ENCODE results near the gene SLC8A3. TPM values are rescaled to one million over a fixed set of nuclear protein-coding genes. Genes with fewer than 3 reads are reported as not detected.

The SLC8A3 gene
- total RNA-seq, 1 donor from 2014 or later, result 0.49 TPM

DNA sequence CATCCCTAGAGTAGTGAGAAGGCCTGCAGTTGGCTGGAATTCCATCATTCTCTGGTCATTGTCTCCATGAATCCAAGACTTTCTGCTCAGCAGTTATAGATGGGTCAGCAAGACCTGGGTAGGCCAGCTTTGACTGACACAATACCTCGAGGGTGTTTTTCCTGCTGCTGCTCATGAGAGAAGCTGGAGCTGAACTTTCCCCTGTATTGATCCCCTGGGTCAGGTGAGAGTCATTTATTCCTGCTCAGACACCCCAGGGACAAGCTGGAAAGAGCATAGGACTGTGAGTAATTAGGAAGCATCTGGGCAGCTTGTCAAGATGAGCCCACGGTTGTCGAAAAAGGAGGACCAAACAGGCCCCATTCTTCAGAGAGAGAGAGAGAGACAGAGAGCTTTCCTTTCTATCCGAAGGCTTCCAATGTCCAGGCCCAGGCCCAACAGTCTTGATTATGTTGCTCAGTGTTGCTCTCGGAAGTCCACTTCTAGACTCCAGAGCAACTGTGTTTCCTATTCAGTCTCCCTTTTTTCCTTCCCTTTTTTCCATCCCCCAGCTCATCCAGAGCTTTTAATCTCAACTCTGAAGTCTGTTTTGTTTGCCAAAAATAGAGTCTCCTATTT lies 131.1 kb downstream of the SLC8A3 start:
- no peaks in the 10 kb centered on the region for H3K36me3 ChIP-seq
- H3K27me3 ChIP-seq, result no peaks in the 10 kb centered on the region
- no peaks in the 10 kb centered on the region for H3K4me1 ChIP-seq
- TF ChIP-seq, protein P1, sequence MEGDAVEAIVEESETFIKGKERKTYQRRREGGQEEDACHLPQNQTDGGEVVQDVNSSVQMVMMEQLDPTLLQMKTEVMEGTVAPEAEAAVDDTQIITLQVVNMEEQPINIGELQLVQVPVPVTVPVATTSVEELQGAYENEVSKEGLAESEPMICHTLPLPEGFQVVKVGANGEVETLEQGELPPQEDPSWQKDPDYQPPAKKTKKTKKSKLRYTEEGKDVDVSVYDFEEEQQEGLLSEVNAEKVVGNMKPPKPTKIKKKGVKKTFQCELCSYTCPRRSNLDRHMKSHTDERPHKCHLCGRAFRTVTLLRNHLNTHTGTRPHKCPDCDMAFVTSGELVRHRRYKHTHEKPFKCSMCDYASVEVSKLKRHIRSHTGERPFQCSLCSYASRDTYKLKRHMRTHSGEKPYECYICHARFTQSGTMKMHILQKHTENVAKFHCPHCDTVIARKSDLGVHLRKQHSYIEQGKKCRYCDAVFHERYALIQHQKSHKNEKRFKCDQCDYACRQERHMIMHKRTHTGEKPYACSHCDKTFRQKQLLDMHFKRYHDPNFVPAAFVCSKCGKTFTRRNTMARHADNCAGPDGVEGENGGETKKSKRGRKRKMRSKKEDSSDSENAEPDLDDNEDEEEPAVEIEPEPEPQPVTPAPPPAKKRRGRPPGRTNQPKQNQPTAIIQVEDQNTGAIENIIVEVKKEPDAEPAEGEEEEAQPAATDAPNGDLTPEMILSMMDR (IDR thresholded peaks at IDR 0.05), result no peak
- TF ChIP-seq POLR2AphosphoS5 (IDR thresholded peaks at IDR 0.05; ENCODE audit: insufficient read depth in 1 of 2, low read depth in 1 of 2), result no peak
- no peak for TF ChIP-seq POLR2A (IDR thresholded peaks at IDR 0.05)
- no peak overlapping the region for H3K27ac ChIP-seq
- intact Hi-C loops (cut with DNase I), result no loop called here
- H3K4me3 ChIP-seq, result no peak overlapping the region
- no peaks in the 10 kb centered on the region for H3K9me3 ChIP-seq
- DNase-seq (ENCODE audit: extremely low spot score in 2 of 2), result no peak

DNA sequence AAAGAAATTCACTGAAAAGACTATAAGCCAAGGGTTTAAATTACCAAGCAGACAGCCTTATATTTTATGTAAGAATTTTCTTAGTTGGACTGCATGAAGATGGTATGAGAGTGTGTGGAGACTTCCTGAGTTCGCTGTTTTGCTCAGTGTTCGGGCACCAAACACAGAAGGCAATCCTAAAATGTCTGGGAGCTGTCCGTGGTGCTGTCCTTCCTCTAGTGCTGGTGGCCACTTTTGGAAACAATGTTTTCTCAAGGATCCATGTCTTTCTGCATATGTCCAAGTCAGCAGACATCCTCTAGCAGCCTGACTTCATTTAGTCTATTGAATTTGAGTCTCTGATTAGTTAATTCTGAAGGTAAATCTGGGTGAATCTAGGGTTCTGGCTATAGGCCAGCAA lies 135.8 kb downstream of the SLC8A3 start:
- no peaks in the 10 kb centered on the region for H3K9me3 ChIP-seq
- no peak for DNase-seq (ENCODE audit: extremely low spot score in 2 of 2)
- intact Hi-C loops (cut with DNase I), result no loop called here
- no peak overlapping the region for H3K4me3 ChIP-seq
- H3K36me3 ChIP-seq, result no peaks in the 10 kb centered on the region
- no peak overlapping the region for H3K27ac ChIP-seq
- no peaks in the 10 kb centered on the region for H3K27me3 ChIP-seq
- TF ChIP-seq, protein P1 (IDR thresholded peaks at IDR 0.05), result no peak
- no peak for TF ChIP-seq POLR2A (IDR thresholded peaks at IDR 0.05)
- TF ChIP-seq POLR2AphosphoS5 (IDR thresholded peaks at IDR 0.05; ENCODE audit: insufficient read depth in 1 of 2, low read depth in 1 of 2), result no peak
- no peaks in the 10 kb centered on the region for H3K4me1 ChIP-seq

DNA sequence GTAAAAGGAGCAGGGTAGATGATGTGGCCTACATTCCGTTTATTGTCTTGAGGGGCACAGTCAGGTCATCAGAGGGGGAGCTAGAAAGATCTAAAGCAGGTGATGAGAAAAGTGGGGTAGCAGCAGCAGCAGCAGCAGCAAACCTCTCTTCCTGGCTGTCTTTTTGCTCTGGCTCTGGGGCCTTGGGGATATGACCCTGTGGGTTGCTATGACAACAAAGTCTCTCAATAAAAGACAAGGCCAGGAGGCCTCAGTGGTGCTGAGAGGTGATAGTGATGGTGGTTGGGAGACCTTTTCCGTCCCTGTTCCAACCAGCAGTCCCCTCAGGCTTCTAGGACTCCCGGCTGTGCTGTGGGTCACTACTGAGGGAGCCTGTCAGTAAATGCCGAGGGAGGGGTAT lies 138.6 kb downstream of the SLC8A3 start:
- Histone ChIP-seq H3K9me3 (no peaks in the 10 kb centered on the region), H3K36me3 (no peaks in the 10 kb centered on the region), H3K4me1 (no peaks in the 10 kb centered on the region), H3K27me3 (no peaks in the 10 kb centered on the region), H3K27ac (no peak overlapping the region), H3K4me3 (no peak overlapping the region)
- intact Hi-C loops (cut with DNase I), result no loop called here
- TF ChIP-seq POLR2AphosphoS5 (IDR thresholded peaks at IDR 0.05; ENCODE audit: insufficient read depth in 1 of 2, low read depth in 1 of 2), result no peak
- TF ChIP-seq, protein P1 (IDR thresholded peaks at IDR 0.05), result no peak
- TF ChIP-seq POLR2A (IDR thresholded peaks at IDR 0.05), result no peak
- no peak for DNase-seq (ENCODE audit: extremely low spot score in 2 of 2)

DNA sequence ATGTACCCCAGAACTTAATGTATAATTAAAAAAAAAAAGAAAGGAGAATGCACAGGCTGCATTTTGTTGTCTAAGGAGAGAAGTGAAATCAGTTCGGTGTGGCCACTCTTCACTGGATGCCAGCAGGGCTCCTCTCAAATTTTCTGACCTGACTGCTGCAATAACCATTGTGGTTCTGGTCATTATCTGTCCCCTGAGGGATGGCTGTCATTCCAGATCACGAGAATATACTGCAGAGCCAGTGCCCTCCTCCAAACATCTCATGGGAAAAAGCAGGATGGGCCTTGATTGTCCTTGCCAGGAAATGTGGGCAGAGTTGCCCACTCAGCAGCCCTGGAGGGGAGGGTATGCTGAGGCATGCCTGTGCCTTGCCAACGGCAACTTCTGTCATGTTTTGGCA lies 139.1 kb downstream of the SLC8A3 start:
- no peak for DNase-seq (ENCODE audit: extremely low spot score in 2 of 2)
- H3K4me1 ChIP-seq, result no peaks in the 10 kb centered on the region
- TF ChIP-seq, protein P1 (IDR thresholded peaks at IDR 0.05), result no peak
- TF ChIP-seq POLR2A (IDR thresholded peaks at IDR 0.05), result no peak
- intact Hi-C loops (cut with DNase I), result no loop called here
- no peaks in the 10 kb centered on the region for H3K27me3 ChIP-seq
- H3K27ac ChIP-seq, result no peak overlapping the region
- no peaks in the 10 kb centered on the region for H3K36me3 ChIP-seq
- no peak overlapping the region for H3K4me3 ChIP-seq
- H3K9me3 ChIP-seq, result no peaks in the 10 kb centered on the region

DNA sequence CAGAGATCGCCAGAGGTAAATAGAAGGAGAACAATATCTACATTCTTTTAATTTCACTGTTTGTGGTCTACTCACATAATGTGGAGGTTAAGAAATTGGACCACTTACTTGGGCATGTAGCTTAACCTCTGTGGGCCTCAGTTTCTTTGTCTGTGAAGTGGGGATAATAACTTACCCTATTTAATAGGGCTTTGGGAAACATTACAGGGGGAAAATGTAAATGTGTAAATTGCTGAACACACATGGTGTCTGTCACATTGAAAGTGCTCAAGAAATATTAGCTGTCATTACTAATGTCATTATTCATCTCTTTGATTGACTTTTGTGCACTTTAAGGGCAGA lies 140.5 kb downstream of the SLC8A3 start:
- Histone ChIP-seq H3K27me3 (no peaks in the 10 kb centered on the region), H3K4me1 (no peaks in the 10 kb centered on the region), H3K4me3 (no peak overlapping the region), H3K9me3 (no peaks in the 10 kb centered on the region), H3K27ac (no peak overlapping the region), H3K36me3 (no peaks in the 10 kb centered on the region)
- intact Hi-C loops (cut with DNase I), result no loop called here
- TF ChIP-seq POLR2A (IDR thresholded peaks at IDR 0.05), result no peak
- TF ChIP-seq, protein P1 (IDR thresholded peaks at IDR 0.05), result no peak
- no peak for TF ChIP-seq POLR2AphosphoS5 (IDR thresholded peaks at IDR 0.05; ENCODE audit: insufficient read depth in 1 of 2, low read depth in 1 of 2)
- DNase-seq (ENCODE audit: extremely low spot score in 2 of 2), result no peak
